Neural cell (in vitro differentiated cells): ENCODE results near the gene B4GALT5. TPM values are rescaled to one million over a fixed set of nuclear protein-coding genes. Genes with fewer than 3 reads are reported as not detected.

ENCODE experiments used
- H2AFZ ChIP-seq: fragments of 200-600, 300-800 bp; sonication (generic), shearing (Covaris generic); 2 replicates; pipeline ENCODE4 v1.6.0; 2014; ENCODE audit warnings: low read depth, mild to moderate bottlenecking, antibody characterized with exemption, low read length, moderate library complexity
- H3F3A ChIP-seq: fragments of 200-600 bp; shearing (Covaris generic); 2 replicates; pipeline ENCODE4 v1.6.1; 2016; ENCODE audit warnings: mild to moderate bottlenecking, moderate library complexity, mixed read lengths, antibody characterized with exemption, low read length; ENCODE audit not compliant: insufficient read depth, poor library complexity, severe bottlenecking
- H3K27ac ChIP-seq: fragments of 200-600, 300-800 bp; sonication (generic), shearing (Covaris generic); 2 replicates; pipeline ENCODE4 v1.5.1; 2014; ENCODE audit warnings: mild to moderate bottlenecking, low read length, moderate library complexity
- H3K27me3 ChIP-seq: fragments of 300-800, 200-600 bp; sonication (generic), shearing (Covaris generic); 2 replicates; pipeline ENCODE4 v1.6.0; 2014; ENCODE audit warnings: mild to moderate bottlenecking, low read depth, low read length, moderate library complexity; ENCODE audit not compliant: insufficient read depth
- H3K36me3 ChIP-seq: fragments of 300-800, 200-600 bp; sonication (generic), shearing (Covaris generic); 2 replicates; pipeline ENCODE4 v1.5.1; 2014; ENCODE audit warnings: mild to moderate bottlenecking, antibody characterized with exemption, low read length, moderate library complexity; ENCODE audit not compliant: insufficient read depth
- H3K4me2 ChIP-seq: fragments of 300-800, 200-600 bp; sonication (generic), shearing (Covaris generic); 2 replicates; pipeline ENCODE4 v1.6.0; 2014; ENCODE audit warnings: mild to moderate bottlenecking, low read length
- H3K4me3 ChIP-seq: fragments of 300-800, 200-600 bp; sonication (generic), shearing (Covaris generic); 2 replicates; pipeline ENCODE4 v1.5.1; 2014; ENCODE audit warnings: mild to moderate bottlenecking, low read length, moderate library complexity
- H3K79me2 ChIP-seq: fragments of 200-600 bp; shearing (Covaris generic); replicated peaks from 2 replicates; pipeline ENCODE4 v1.6.0; 2014; ENCODE audit warnings: mild to moderate bottlenecking, low read length, moderate library complexity; ENCODE audit not compliant: insufficient read depth
- H3K9ac ChIP-seq: fragments of 300-800, 200-600 bp; sonication (generic), shearing (Covaris generic); 2 replicates; pipeline ENCODE4 v1.6.1; 2016; ENCODE audit warnings: mild to moderate bottlenecking, low read length, mixed read lengths
- H3K9me2 ChIP-seq: fragments of 200-600 bp; shearing (Covaris generic); 2 replicates; pipeline ENCODE4 v1.6.1; 2016; ENCODE audit warnings: mild to moderate bottlenecking, low read length, mixed read lengths; ENCODE audit not compliant: insufficient read depth
- H3K9me3 ChIP-seq: fragments of 200-600, 300-800 bp; sonication (generic), shearing (Covaris generic); 2 replicates; pipeline ENCODE4 v1.6.1; 2016; ENCODE audit warnings: mild to moderate bottlenecking, mixed run types, low read length, moderate library complexity, mixed read lengths
- H4K20me1 ChIP-seq: fragments of 200-600 bp; shearing (Covaris generic); 2 replicates; pipeline ENCODE4 v1.6.1; 2016; ENCODE audit warnings: mild to moderate bottlenecking, mixed run types; ENCODE audit not compliant: insufficient read depth
- CTCF ChIP-seq: fragments of 450-650 bp; IDR thresholded peaks from 2 replicates; pipeline ENCODE4 v1.5.1; 2014; ENCODE audit warnings: antibody characterized with exemption, mild to moderate bottlenecking, moderate library complexity; ENCODE audit not compliant: poor library complexity, severe bottlenecking
- EP300 ChIP-seq: fragments of 450-650 bp; conservative IDR thresholded peaks from 2 replicates; pipeline ENCODE4 v1.6.1; 2014; ENCODE audit warnings: antibody characterized with exemption, mild to moderate bottlenecking, moderate library complexity; ENCODE audit not compliant: poor library complexity, severe bottlenecking
- EZH2 ChIP-seq: fragments of 200-600, 300-800 bp; shearing (Covaris generic), sonication (generic); IDR thresholded peaks from 2 replicates; pipeline ENCODE4 v1.6.1; 2014; ENCODE audit warnings: antibody characterized with exemption, low read length, borderline replicate concordance, mild to moderate bottlenecking; ENCODE audit not compliant: insufficient read depth, poor library complexity, severe bottlenecking
- MXI1 ChIP-seq: fragments of 450-650 bp; conservative IDR thresholded peaks from 2 replicates; pipeline ENCODE4 v1.6.1; 2014; ENCODE audit warnings: antibody characterized with exemption, mild to moderate bottlenecking; ENCODE audit not compliant: poor library complexity, severe bottlenecking
- POLR2AphosphoS5 ChIP-seq: IDR thresholded peaks from 2 replicates; pipeline ENCODE4 v1.6.1; 2012
- RAD21 ChIP-seq: fragments of 450-650 bp; conservative IDR thresholded peaks from 2 replicates; pipeline ENCODE4 v1.6.1; 2014; ENCODE audit warnings: antibody characterized with exemption, mild to moderate bottlenecking, moderate library complexity
- REST ChIP-seq: IDR thresholded peaks from 2 replicates; pipeline ENCODE4 v1.6.1; 2012; ENCODE audit warnings: borderline replicate concordance
- SMC3 ChIP-seq: fragments of 450-650 bp; conservative IDR thresholded peaks from 2 replicates; pipeline ENCODE4 v1.6.1; 2014; ENCODE audit warnings: antibody characterized with exemption, mild to moderate bottlenecking, moderate library complexity; ENCODE audit not compliant: poor library complexity
- TAF1 ChIP-seq: IDR thresholded peaks from 2 replicates; pipeline ENCODE4 v1.6.1; 2012; ENCODE audit warnings: low read depth
- polyA plus RNA-seq: library from polyadenylated mRNA; depleted of rRNA; stranded (reverse); fragments of >200 nt; gene quantifications from 2 replicates; pipeline ENCODE4 v1.2.3, GENCODE V29; 2014

The B4GALT5 gene
- polyA plus RNA-seq, 1 donor from 2014 or later = 34.7 TPM

GRCh38 chr20:49631856-49632418, 81.7 kb downstream of the B4GALT5 start:
- peaks cover 4% of the 10 kb centered on the region for H3K9me3 ChIP-seq
- no peaks in the 10 kb centered on the region for H3K9me2 ChIP-seq
- no peaks in the 10 kb centered on the region for H3K79me2 ChIP-seq
- H3K4me3 ChIP-seq = no peak overlapping the region
- no peaks in the 10 kb centered on the region for H4K20me1 ChIP-seq
- H3K4me2 ChIP-seq = no peak overlapping the region
- no peak overlapping the region for H3K27ac ChIP-seq
- H3K9ac ChIP-seq = no peak overlapping the region
- no peaks in the 10 kb centered on the region for H3F3A ChIP-seq
- H2AFZ ChIP-seq = no peak overlapping the region
- no peaks in the 10 kb centered on the region for H3K36me3 ChIP-seq
- TF ChIP-seq TAF1 = no peak
- no peak for TF ChIP-seq EP300
- no peak for TF ChIP-seq SMC3
- no peak for TF ChIP-seq MXI1
- TF ChIP-seq EZH2 = no peak
- TF ChIP-seq REST = no peak
- no peak for TF ChIP-seq RAD21
- TF ChIP-seq CTCF = no peak
- TF ChIP-seq POLR2AphosphoS5 = no peak
- no peaks in the 10 kb centered on the region for H3K27me3 ChIP-seq

- Histone ChIP-seq H3K9me3 (peaks cover 4% of the 10 kb centered on the region), H4K20me1 (no peaks in the 10 kb centered on the region), H3K27me3 (no peaks in the 10 kb centered on the region), H3K9me2 (no peaks in the 10 kb centered on the region), H3K4me2 (no peak overlapping the region), H3K9ac (no peak overlapping the region), H3K4me3 (no peak overlapping the region), H3K36me3 (no peaks in the 10 kb centered on the region), H3K79me2 (no peaks in the 10 kb centered on the region), H3F3A (no peaks in the 10 kb centered on the region), H3K27ac (no peak overlapping the region), H2AFZ (no peak overlapping the region)
- TF ChIP-seq POLR2AphosphoS5 (no peak), RAD21 (no peak), REST (no peak), TAF1 (no peak), EP300 (no peak), SMC3 (no peak), MXI1 (no peak), CTCF (no peak), EZH2 (no peak)
Measured at GRCh38 chr20:49631061-49631716, 82.5 kb downstream of the B4GALT5 start.
